NK-92 (cell line): ENCODE measurements around the gene TM9SF2.
"Not testable (repeated sequence)": the region's sequence is repeated elsewhere in the genome, so short reads cannot be mapped to it uniquely, and the experiment has no call there.

ENCODE experiments used
- DNase-seq: peaks from one replicate; lab custom pipeline; 2025; ENCODE audit not compliant: unreplicated experiment; lab: John Stamatoyannopoulos, UW

Gene TM9SF2

GRCh38 chr13:99527301-99527700 is 26.0 kb downstream of the TM9SF2 start:
- DNase-seq, result no peak

DNA sequence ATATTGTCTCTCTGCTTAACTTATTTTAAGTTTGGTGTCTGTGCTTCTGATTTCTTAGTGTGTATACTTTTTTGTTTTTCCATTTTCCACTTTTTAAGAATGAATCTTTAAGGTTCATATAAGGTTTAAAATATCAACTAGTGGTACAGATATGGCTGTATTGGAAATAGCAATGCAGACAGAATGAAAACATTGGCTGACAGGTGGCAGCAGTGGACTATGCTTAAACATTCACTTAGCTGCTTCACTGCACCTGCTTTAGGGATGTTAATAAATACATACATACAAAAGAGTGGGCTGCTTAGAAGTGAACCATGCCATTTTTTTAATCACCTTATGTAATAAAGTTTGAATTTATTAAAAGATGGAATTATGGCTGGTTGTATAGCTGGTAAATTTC is 27.3 kb downstream of the TM9SF2 start:
- DNase-seq, result no peak

- no peak for DNase-seq
Measured at GRCh38 chr13:99536023-99536422, 34.8 kb downstream of the TM9SF2 start.

DNA sequence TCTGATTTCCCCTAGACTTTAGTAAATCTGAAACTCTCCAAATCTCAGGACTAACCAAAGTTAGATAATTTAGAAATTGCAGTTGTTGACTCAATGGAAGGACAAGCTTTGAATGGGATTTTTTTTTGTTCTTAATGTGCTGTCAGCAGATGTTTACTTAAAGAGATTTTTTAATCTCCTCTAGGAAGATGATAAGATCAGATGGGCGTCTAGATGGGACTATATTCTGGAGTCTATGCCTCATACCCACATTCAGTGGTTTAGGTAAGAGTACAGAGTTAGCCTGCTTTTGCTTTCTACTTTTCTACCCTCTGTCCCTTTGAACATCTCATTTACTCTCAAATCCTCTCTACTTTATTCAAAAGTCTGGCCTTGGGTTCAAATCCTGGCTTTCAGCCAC is 39.3 kb downstream of the TM9SF2 start:
- DNase-seq, result no peak

DNA sequence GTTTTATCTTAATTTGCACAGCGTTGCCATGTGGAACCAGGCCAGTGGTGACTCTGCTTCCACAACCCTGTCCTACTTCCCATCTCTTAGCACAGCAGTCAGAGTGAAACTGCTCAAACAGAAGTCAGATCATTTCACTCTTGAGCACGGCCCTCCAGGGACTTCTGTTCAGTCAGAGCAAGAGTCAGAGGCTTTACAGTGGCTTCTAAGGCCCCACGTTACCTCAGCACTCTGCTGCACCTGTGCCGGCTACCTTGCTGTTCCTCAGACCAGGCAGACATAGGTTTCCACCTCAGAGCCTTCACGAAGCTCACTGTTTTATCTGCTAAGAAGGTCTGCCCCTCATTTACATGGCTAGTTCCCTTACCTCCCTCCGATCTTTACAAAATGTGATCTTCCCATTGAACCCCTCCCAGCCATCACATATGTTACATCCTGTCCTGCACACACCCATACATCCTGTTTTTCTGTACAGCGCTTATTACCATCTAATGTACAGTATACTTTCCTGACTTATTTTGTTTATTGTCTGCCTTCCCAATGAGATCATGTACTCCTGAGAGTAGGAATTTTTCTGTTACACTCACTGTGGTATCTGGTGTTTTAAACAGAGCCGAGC is 41.6 kb downstream of the TM9SF2 start:
- no peak for DNase-seq

- DNase-seq, result no peak
Measured at GRCh38 chr13:99545361-99545760, 44.1 kb downstream of the TM9SF2 start.

DNA sequence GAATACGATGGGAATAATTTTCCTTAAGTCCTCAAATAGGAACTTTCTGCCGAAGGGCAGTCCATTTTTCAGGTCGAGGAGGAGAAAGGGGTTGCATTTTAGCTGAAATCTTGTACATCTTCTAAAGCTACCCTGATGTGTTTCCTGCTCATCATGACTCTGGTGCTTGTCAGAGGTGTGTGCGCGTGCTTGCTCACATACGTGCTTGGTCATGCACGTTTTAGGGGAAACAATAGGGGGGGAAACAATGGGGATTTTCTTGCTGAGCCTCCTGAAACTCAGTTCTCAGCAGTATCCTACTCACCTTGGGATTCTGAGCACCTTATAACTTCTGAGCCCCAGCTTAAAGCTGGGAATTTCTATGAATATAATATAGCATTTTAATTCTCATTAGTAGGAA is 44.7 kb downstream of the TM9SF2 start:
- DNase-seq, result no peak

GRCh38 chr13:99546878-99547277 is 45.6 kb downstream of the TM9SF2 start:
- DNase-seq, result no peak

DNA sequence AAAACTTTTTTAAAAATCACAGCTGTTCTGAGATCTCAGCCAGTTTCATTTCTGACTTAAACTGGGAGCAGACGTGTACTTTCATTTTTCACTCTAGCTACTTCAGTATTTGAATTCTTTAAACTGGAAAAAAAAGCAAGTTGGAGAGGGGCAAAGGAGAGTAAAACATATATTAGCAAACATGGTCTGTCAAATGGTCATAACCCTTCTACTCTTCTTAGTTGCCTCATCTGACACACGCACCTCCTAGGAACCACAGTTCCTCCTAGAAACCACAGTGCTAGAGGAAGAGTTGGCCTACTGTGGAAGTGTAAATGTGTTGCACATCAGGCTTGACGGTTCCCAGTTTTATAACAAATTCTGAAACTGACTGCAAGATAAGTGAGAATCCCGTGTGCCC is 47.2 kb downstream of the TM9SF2 start:
- DNase-seq, result no peak

GRCh38 chr13:99553033-99553432 is 51.8 kb downstream of the TM9SF2 start:
- no peak for DNase-seq

GRCh38 chr13:99555149-99555548 is 53.9 kb downstream of the TM9SF2 start:
- DNase-seq, result no peak

GRCh38 chr13:99556867-99557443 is 55.7 kb downstream of the TM9SF2 start:
- no peak for DNase-seq

DNA sequence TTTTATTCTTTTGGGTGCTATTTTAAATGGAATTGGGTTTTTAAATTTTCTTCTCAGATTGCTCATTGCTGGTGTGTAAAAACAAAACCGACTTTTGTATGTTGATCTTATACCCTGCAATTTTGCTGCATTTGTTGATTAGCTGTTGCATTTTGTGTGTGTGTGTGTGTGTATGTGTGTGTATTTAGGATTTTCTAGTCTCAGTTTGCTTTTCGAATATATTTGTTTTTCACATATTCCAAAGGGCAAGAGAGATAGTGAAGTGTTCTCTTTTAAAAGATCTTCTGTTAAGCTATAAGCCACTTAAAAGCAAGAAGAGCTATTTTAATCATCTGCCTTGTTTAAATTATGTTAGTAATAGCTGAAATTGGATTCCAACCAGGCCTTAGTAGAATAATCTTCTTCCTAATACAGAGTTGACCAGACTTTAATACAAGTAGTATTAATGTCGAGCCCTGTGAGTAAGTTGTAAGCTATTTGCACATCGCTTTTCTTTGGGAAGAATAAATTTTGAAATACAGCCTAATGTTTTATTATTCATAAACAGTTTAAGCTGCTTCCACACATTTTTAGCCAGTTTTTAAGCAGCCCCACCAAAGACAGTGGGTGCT is 57.4 kb downstream of the TM9SF2 start:
- no peak for DNase-seq

DNA sequence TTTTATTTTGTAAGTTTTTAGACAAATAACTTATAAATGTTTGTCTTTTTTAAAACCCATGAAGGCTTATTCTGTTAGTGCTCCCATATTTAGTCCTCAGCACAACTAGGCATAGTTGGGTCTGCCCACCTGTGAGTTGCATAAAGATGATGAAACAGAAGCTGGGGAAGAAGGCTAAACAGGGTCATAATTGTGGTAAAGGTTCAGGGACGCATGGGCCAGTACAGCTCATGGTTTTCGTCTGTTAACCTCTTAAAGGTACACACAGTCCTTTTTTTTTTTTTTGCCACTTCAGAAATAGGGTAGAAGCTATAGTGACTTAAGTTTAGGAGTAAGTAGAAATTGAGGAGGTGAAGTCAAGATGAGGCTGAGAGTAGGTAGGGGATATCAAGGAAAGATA is 58.3 kb downstream of the TM9SF2 start:
- no peak for DNase-seq

- no peak for DNase-seq
Measured at GRCh38 chr13:99563404-99563803, 62.1 kb downstream of the TM9SF2 start.

DNA sequence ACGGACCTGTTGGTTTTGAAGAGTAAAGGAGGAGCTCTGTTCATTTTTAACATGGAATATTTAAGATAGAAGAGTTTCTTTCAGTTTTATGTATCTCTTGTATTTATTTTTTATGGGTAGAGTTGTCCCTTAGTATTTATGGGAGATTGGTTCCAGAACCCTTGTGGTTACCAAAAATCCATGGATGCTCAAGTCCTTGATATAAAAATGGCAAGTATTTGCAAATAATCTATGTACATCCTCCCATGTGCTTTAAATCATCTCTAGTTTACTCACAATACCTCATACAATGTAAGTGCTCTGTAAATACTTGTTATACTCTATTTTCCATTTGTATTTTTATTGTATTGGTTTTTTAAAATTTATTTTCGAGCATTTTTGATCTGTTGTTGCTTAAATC is 63.1 kb downstream of the TM9SF2 start:
- DNase-seq, result no peak

GRCh38 chr13:99565478-99566124 is 64.3 kb downstream of the TM9SF2 start:
- no peak for DNase-seq

DNA sequence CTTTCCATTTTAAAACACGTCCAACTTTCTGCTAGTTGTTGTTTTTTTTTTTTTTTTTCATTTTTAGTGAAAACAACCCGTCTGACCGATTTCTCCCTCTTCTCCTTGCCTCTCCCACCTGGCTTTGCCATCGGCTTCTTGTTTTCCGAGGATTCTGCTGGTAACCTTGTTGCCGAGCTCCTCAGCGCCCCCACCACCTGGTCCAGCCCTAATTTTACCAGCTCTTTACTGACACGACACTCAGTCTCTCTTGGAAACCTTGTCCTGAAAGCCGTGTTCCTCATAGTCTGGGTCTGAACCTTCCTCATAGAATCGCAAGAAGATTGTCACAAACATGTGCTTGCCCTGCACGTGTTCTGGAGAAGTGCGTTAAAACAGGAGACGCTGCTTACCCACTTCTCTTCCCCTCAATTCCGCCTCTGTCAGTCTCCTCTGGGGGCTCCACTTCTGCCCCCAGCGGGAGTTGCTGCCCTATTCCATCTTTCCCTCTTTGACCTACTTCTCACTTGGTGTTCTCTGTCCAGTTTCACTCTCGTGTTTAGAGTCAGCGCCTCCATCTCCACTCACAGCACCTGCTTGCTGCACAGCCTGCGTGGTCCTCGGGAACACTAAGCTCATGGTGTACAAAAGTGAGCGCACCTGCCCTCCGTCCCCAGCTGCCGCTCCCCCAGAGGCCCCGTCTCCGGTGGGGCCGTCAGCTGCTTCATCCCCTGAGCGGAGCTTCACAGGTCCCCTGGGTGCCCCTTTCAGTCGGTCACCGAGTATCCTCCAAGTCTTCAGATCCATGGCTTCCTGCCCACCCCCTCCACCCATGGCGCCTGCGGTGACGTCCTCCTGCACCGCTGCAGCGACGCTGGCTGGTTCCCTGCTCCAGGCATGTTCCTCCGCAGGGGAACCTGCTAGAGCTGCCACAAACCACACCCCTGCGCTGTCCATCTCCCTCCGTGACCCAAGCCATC is 65.1 kb downstream of the TM9SF2 start:
- no peak for DNase-seq

DNA sequence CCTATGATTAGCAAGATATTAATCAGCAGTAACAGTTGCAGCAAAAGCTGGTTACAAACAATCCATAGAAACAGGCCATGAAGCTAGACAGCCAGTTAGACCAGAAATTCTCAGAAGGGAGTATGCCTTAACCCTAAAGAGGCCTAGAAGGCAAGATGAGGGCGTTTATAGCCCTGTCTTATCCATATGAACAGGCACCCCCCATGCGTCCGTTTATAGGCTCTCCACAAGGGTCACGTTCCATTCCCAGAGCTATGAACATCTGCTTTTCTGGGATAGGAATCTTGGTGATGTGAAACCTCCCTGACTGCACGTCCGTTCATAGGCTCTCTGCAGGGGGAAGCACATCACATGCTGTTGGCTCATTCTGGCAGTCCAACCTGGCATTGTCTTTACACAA is 67.6 kb downstream of the TM9SF2 start:
- DNase-seq, result not testable (repeated sequence)

DNA sequence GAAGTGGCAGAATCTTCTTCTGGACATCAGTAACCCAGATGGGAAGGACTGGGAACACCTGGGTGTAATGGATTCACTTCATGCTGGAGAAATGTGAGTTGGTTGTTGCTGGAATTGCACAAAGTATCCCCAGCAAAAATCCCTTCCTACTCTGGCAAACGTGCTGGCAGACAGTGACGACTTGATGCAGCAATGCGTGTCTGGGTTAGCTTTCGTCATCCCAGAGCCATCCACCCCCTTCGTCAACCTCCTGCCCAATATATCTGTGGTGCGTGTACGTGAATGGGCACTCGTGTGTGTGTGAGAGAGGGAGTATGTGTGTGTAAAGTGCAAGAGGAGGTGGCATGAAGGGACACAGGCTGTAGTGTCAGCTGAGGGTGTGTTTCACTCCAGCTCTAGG is 70.9 kb downstream of the TM9SF2 start:
- no peak for DNase-seq

DNA sequence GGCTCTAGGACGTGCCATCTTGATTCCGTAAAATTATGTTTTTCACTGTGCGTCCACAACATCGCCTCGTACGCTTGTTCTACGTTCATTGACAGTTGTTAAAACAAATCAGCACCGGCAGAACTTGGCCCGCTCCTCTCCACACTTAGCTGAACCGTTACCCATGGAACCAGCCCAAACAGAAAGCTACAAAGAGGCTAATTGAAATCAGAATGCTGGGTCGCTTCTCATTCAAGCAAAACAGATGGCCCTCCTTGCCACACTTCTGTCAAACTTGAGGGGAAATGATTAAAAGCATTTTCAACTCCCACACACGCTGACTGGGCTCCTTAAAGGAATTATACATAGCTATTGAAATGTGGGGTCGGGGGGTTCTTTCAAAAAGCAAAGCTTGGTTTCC is 71.6 kb downstream of the TM9SF2 start:
- DNase-seq, result no peak
